H1 (cell line): ENCODE measurements around the gene PHLPP1. TPM values are rescaled to one million over a fixed set of nuclear protein-coding genes. Genes with fewer than 3 reads are reported as not detected.

Experiments used
- CBX5 ChIP-seq: fragments of 300-800, 300-1000 bp; sonication (generic); IDR thresholded peaks from 2 replicates; pipeline ENCODE4 v1.7.1; 2016; ENCODE audit warnings: antibody characterized with exemption, low read length, low read depth
- GABPA ChIP-seq: IDR thresholded peaks from 2 replicates; pipeline ENCODE4 v1.6.1; 2011; ENCODE audit warnings: mild to moderate bottlenecking, low read length, moderate library complexity, borderline replicate concordance; ENCODE audit not compliant: insufficient read depth
- MAX ChIP-seq: IDR thresholded peaks from 2 replicates; pipeline ENCODE4 v1.6.1; 2012; ENCODE audit warnings: inconsistent platforms
- RAD21 ChIP-seq, 2 experiments: IDR thresholded peaks in 1 of 2; conservative IDR thresholded peaks in 1 of 2; 2 replicates each; pipeline ENCODE4 v1.6.1; 2011; ENCODE audit warnings: low read depth in 2 of 2, low read length in 2 of 2, improper control_type of control experiment in 1 of 2, inconsistent platforms in 1 of 2, mild to moderate bottlenecking in 1 of 2, moderate library complexity in 1 of 2
- SP1 ChIP-seq: IDR thresholded peaks from 2 replicates; pipeline ENCODE4 v1.6.1; 2011; ENCODE audit warnings: low read depth, low read length
- polyA plus RNA-seq, 7 experiments: library from polyadenylated mRNA; depleted of rRNA in 3 of 7; stranded (reverse) in 5 of 7; unstranded in 2 of 7; fragments of >200 nt in 5 of 7; fragments of 200-250 nt in 2 of 7; gene quantifications; 1 replicate in 5 of 7; 2 replicates in 1 of 7; 4 replicates in 1 of 7; pipeline versions ENCODE4 v1.2.1 to v1.2.3, GENCODE V29; 2011 to 2013; ENCODE audit warnings: missing spikeins in 2 of 7, mixed read lengths in 2 of 7
- total RNA-seq: library from RNA; stranded (reverse); fragmentation: NEBNext Ultra II Directional; extraction: Animal tissue kit (Norgen Biotek cat#: 25700); gene quantifications from 2 replicates; pipeline ENCODE4 v1.2.1, GENCODE V29; 2021

Gene PHLPP1
- total and polyA plus RNA-seq, 2 of the 8 experiments (the other 6 are each of a cell fraction or from before 2014, with no cell fraction given): 28.0 to 66.3 TPM

- TF ChIP-seq GABPA (no peak), RAD21 (IDR thresholded peaks at IDR 0.05 in 1 of 2, conservative IDR thresholded peaks at IDR 0.05 in 1 of 2; ENCODE audit: low read depth in 2 of 2, low read length in 2 of 2) (no peak), CBX5 (no peak), MAX (no peak), SP1 (no peak)
These were observed 209.8 kb downstream of the PHLPP1 start (continued) for GRCh38 chr18:62925031-62925688.
